Kidney capillary endothelial cell (primary cell): ENCODE data around the gene NTM.

Experiments used
- DNase-seq: peaks from one replicate; pipeline ENCODE4 v3.0.0-alpha.2; 2018; ENCODE audit warnings: low spot score

The NTM gene

GRCh38 chr11:132217856-132218255, 847.4 kb downstream of the NTM start:
- DNase-seq: no peak

DNA sequence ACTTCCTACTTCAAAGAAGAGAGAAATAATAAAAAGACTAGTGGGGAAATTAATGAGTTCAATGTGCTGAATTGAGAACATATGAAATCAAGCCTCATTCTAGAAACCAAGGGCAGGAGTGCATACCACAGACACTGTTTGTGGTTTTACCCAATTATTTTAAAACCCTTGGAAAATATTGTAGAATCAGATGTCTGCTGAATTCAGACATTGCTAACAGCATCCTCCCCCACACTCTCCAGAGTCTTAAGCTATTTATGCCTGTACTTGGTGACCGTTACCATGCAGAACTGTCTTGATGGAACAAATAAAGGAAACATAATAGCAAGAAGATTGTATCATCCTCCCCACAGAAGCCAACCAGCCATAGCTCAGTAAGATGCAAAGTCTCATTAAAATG, 850.1 kb downstream of the NTM start:
- DNase-seq: no peak

- DNase-seq: no peak
Observed at GRCh38 chr11:132222345-132222744, 851.9 kb downstream of the NTM start.

GRCh38 chr11:132226522-132226921, 856.1 kb downstream of the NTM start:
- DNase-seq: no peak

- DNase-seq: no peak
Observed at GRCh38 chr11:132228746-132229325, 858.4 kb downstream of the NTM start.

DNA sequence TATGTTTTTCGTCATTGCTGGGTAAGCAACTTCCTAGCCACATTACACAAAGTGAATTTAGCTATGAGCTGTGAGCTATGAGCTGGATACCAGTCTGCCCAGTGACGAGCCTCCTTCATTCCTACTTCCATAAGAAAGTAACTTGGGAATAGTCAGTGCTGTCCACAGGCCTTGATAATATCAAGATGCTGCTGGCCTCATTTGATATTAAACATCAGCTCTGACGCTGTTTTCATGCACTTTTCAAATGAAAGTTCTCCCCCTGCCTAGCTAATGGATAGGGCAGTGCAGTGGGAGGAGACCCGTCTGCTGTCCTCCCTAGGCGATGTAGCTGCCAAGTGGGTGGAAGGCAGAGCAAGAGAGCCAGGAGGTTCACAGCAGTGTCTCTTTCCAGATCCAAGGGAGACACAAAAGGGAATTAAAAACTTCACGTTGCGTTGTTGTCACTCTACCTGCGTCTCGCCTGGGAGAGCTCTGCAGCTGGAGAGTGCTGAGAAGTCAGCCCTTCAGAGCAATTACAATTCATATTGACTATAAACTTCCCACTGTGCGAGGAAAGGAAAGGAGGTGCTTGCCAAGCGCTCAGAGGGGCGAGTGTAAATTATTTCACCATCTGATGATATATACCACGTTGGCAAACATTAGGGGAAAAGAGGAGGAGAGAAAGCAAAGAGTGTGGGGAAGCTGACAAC, 861.4 kb downstream of the NTM start:
- DNase-seq: no peak

- DNase-seq: no peak
Observed at GRCh38 chr11:132234878-132235277, 864.5 kb downstream of the NTM start.

DNA sequence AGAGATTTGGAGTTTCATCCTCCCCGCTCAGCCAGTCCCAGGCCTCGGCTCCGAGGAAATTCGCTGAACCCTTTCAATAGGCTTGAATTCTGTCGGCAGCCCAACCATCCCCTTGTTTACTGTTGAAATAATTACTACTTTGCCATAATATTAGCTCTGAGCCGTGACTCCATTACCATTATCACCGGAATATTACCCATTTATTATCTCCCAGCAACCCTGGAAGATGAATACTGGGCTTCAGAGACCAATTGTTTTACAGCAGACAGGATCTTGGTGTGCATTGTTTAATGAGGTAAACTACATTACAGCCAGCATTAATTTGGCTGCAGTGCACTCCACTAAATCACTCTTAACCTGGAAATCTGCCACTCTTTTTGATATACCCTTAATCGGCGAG, 867.4 kb downstream of the NTM start:
- no peak for DNase-seq

GRCh38 chr11:132238331-132238866, 868.0 kb downstream of the NTM start:
- no peak for DNase-seq

DNA sequence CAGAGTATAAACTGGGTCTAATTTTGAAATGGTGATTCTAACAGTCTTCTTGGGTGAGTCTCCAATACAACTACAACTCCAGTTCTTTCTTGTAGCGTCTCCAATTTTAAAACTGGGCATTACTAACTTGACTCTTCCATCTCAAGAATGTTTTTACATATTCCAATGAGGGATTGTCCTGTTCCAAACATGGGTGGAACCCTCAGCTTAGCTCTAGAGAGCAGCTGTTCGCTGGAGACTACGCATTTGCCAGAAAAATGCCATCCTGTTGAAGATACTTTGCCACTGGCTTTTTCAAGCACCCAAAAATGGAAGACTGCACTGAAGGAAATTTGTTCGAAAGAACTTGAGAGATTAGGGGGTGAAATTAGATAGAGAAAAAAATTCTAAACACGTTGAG, 870.0 kb downstream of the NTM start:
- DNase-seq: no peak

DNA sequence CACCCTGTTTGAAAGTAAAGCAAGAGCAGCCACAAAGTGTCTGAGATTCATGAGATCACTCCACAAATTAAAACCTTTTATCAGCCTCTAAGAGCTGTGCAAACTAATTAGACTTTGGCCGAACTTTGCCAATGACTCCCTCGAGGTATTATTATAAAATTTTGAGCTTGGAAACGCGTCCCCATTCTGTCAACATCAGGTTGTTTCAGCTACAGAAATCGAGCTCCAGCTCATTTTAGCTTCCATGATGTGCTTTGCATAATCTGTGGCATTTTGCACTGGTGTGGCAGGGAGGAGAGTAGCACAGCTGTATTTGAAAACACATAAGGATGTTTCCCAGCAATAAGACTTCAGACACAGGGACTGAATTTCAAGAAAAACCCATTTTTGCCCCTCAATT, 872.2 kb downstream of the NTM start:
- no peak for DNase-seq

- no peak for DNase-seq
Observed at GRCh38 chr11:132244846-132245245, 874.4 kb downstream of the NTM start.

- no peak for DNase-seq
Observed at GRCh38 chr11:132245403-132246385, 875.3 kb downstream of the NTM start.

DNA sequence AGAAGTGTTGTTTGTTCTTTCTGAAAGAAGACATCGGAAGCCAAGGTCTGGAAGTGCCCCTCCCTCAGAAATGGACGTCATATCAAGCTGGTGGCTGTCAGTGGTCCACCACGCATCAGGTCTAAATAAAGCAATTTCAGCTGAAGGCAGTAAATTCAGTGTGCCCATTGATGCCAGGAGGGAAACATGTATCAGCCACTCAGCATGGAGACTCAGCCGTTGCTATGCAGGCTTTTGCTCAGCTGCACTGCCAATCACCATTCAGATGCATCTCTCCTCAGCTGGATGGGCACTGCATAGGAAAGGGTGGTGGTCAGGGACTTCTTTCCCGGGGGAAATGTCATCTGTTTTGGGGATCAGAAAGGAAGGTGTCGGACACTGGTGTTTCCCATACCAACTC, 878.2 kb downstream of the NTM start:
- no peak for DNase-seq

- no peak for DNase-seq
Observed at GRCh38 chr11:132249256-132249655, 878.8 kb downstream of the NTM start.

GRCh38 chr11:132251061-132251460, 880.6 kb downstream of the NTM start:
- no peak for DNase-seq

DNA sequence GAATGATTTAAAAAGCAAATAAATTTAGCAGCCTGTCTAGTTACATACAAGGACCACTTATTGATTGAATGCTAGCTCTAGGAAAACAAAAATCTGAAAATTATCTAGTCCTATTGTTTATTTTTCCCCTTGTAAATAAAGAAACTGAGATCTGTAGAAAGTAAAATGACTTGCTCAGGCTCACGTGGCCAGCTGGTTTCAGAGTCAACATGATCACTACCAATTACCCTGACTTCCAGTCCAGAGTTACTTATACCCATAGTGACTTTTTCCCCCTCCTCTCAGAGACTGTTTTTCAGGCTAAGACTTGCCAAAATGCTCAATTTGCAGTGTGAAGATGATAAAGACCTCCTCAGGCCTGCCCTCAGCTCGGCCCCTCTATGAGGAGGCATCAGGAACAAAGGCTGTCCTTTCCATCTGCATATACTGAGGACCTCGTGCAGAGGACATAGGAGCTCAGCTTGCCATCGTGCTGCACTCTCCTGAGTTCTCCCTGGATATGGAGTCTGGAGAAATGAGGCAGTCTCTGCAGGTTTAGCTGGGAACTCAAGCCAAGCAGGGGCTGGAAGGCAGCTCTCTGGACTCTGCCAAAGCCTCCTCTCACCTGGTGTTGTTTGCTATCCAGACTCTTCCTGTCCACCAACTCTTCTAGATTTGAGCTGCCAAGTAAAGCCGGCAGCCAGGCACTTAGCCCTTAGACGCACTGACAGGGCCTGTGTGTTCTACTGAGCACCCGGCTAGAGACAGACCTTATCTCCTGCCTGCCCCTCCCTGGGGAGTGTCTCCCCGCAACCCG, 883.3 kb downstream of the NTM start:
- DNase-seq: no peak

DNA sequence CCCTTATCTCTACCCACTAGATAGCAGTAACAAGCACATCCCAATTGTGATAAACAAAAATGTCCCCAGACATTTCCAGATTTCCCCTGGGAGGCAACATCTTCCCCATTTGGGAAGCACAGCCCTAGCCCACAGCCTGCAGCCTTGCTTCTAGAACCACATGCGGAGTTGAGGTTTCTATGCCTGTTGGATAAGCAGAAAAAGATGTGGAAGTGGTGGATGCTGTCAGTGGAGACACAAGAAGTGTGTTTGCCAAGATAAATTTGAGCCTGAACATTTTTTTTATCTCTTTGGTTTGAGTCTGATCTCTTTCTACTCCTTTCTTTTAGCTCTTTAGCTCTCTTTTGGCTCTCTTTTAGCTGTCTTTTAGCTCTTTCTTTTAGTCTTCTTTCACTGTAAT, 884.5 kb downstream of the NTM start:
- no peak for DNase-seq

DNA sequence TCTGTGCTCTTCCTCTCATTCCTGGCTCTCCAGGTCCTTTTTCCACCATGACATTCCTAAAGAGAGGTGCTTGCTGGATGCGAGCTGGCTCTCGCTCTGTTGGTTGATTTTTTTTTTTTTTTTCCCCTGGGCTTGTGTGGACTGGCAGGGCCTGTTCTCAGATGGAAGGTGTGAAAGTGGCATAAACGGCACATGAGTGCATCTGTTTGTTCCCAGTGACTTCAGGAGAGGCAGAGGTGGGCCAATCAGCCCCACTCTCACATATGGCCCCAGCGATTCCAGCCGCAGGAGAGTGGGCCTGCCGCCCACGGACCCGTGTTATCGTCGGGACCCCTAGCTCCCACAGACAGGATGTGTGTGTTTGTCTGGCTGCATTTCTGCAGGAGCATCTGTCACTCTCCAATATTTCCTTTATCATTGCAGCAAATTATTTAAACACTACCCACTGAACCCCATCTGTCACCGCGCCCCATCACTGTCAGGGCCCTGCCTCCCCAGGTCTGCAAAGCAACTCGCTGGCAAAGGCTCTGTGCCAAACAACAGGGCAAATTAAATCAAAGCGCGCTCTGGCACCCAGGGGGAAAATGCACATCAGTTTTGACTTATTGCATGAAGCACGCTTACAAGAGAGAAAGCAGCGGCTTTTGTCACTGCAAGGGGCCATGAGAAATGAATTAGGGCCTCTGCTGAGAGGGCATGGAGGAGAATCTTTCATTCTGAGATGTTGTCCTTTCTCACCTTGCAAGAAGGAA, 886.3 kb downstream of the NTM start:
- no peak for DNase-seq

DNA sequence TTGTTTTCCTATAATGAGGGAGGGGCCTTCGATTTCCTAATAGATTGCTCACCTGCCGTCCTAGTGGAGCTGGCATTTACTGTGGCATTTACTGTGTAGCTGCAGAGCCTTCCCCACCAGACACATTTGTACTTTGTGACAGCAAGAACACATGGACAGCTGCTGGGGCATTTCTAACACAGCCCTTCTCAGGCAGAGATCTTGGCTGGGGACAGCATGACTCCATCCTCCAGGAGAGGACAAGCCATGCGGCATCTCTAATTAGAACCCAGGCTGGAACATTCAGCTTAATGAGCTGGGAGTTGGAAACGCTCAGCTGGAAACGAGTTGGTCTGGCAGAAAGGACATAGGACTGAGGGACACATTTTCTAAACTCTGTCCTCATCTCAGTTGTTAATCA, 887.5 kb downstream of the NTM start:
- no peak for DNase-seq

DNA sequence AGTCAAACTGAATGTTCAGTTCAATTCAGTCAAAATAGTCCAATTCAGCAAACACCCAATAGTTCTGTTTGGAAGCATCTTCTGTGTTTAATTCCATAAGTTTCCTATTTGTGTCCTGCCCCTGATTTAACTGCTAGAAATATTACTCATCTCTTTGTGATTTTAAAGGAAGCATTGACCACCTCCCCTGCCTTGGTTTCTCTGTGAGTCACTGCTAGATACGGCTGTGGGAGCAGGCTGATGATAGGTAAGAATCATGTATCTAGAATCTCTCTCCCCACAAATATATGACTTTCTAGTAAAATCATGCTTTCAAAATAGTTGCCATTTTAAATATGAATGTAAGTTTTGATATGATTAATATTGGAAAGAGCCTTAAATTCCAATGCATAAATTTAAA, 888.5 kb downstream of the NTM start:
- DNase-seq: no peak
